Endothelial cell of umbilical vein (primary cell): Measurements from ENCODE around the gene LHFPL6. TPM values are rescaled to one million over a fixed set of nuclear protein-coding genes. Genes with fewer than 3 reads are reported as not detected.

Source experiments
- BruUV-seq: library from RNA; stranded (reverse); fragments of 400-500 nt; replicated peaks from 2 replicates; lab custom pipeline; 2021; lab: Mats Ljungman, UMichigan
- CTCF ChIA-PET: fragments of 300-600, 350-600 bp; sonication (Branson Sonifier 250); formaldehyde crosslinking; loops from one replicate; lab custom pipeline; 2021; ENCODE audit warnings: antibody characterized with exemption, inconsistent platforms; lab: Charles Lee
- POLR2A ChIA-PET: fragments of 300-600, 350-600 bp; sonication (Branson Sonifier 250); formaldehyde crosslinking; loops from one replicate; lab custom pipeline; 2021; ENCODE audit warnings: antibody characterized with exemption, inconsistent platforms; lab: Charles Lee
- DNase-seq: peaks from one replicate; pipeline ENCODE4 v3.0.0-alpha.2; 2011; ENCODE audit warnings: low read depth, low spot score
- FAIRE-seq: peaks from 2 replicates; lab custom pipeline; 2011; peaks lifted over from hg19 to GRCh38; lab: Jason Lieb, UNC
- H2AFZ ChIP-seq: 2 replicates; pipeline ENCODE4 v1.6.0; 2012; ENCODE audit warnings: low read depth, low read length, control low read depth, inconsistent platforms
- H3K27ac ChIP-seq: 2 replicates; pipeline ENCODE4 v1.5.1; 2011; ENCODE audit warnings: low read depth, mild to moderate bottlenecking, control low read depth, low read length, moderate library complexity; ENCODE audit not compliant: insufficient read depth
- H3K27me3 ChIP-seq, 2 experiments: 2 replicates each; pipeline versions ENCODE4 v1.6.0 to v1.6.1; 2011; ENCODE audit warnings: low read length in 2 of 2, mixed read lengths in 1 of 2; ENCODE audit not compliant: control insufficient read depth in 2 of 2, insufficient read depth in 2 of 2
- H3K36me3 ChIP-seq, 2 experiments: 2 replicates in 1 of 2; 3 replicates in 1 of 2; pipeline ENCODE4 v1.5.1; 2011; ENCODE audit warnings: low read length in 2 of 2, mild to moderate bottlenecking in 1 of 2, moderate library complexity in 1 of 2; ENCODE audit not compliant: control insufficient read depth in 2 of 2, insufficient read depth in 2 of 2; ENCODE audit errors: extremely low read depth in 1 of 2
- H3K4me1 ChIP-seq: 3 replicates; pipeline ENCODE4 v1.5.1; 2011; ENCODE audit warnings: mild to moderate bottlenecking, low read length; ENCODE audit not compliant: control insufficient read depth, insufficient read depth; ENCODE audit errors: extremely low read depth
- H3K4me2 ChIP-seq: 2 replicates; pipeline ENCODE4 v1.6.1; 2011; ENCODE audit warnings: low read length, control low read depth, mixed read lengths; ENCODE audit not compliant: insufficient read depth
- H3K4me3 ChIP-seq, 3 experiments: fragments of 200-600 bp in 1 of 3; sonication (generic), shearing (Covaris generic) in 1 of 3; replicated peaks in 1 of 3; 2 replicates each; pipeline ENCODE4 v1.5.1; 2011 to 2016; ENCODE audit warnings: control low read depth in 3 of 3, low read length in 3 of 3, mild to moderate bottlenecking in 2 of 3, inconsistent platforms in 1 of 3, low read depth in 1 of 3, moderate library complexity in 1 of 3; ENCODE audit not compliant: insufficient read depth in 1 of 3
- H3K79me2 ChIP-seq: 2 replicates; pipeline ENCODE4 v1.6.0; 2012; ENCODE audit warnings: low read length, inconsistent platforms; ENCODE audit not compliant: control insufficient read depth, insufficient read depth
- H3K9ac ChIP-seq: replicated peaks from 2 replicates; pipeline ENCODE3; 2011; ENCODE audit warnings: low read length, control low read depth; ENCODE audit not compliant: insufficient read depth; ENCODE audit errors: extremely low read depth
- H3K9me1 ChIP-seq: replicated peaks from 3 replicates; pipeline ENCODE4 v1.6.0; 2011; ENCODE audit warnings: mild to moderate bottlenecking, low read length; ENCODE audit not compliant: control insufficient read depth, insufficient read depth; ENCODE audit errors: extremely low read depth
- H3K9me3 ChIP-seq: replicated peaks from 2 replicates; pipeline ENCODE4 v1.5.1; 2012; ENCODE audit warnings: low read length, inconsistent platforms; ENCODE audit not compliant: control insufficient read depth, insufficient read depth
- H4K20me1 ChIP-seq: replicated peaks from 2 replicates; pipeline ENCODE3; 2011; ENCODE audit warnings: mild to moderate bottlenecking, low read length; ENCODE audit not compliant: control insufficient read depth, insufficient read depth; ENCODE audit errors: extremely low read depth
- EZH2 ChIP-seq: IDR thresholded peaks from 2 replicates; pipeline ENCODE4 v1.6.1; 2012; ENCODE audit warnings: borderline replicate concordance, low read depth, mild to moderate bottlenecking, moderate library complexity, low read length, inconsistent platforms; ENCODE audit not compliant: severe bottlenecking
- FOS ChIP-seq: IDR thresholded peaks from 2 replicates; pipeline ENCODE4 v1.6.1; 2011; ENCODE audit warnings: mild to moderate bottlenecking, low read length, moderate library complexity, borderline replicate concordance; ENCODE audit not compliant: insufficient read depth
- GATA2 ChIP-seq: IDR thresholded peaks from 2 replicates; pipeline ENCODE4 v1.7.0; 2011; ENCODE audit warnings: low read depth, mild to moderate bottlenecking, moderate library complexity, mixed read lengths, low read length; ENCODE audit not compliant: insufficient read length, insufficient read depth
- JUN ChIP-seq: IDR thresholded peaks from 2 replicates; pipeline ENCODE4 v1.6.1; 2011; ENCODE audit warnings: borderline replicate concordance, low read depth; ENCODE audit not compliant: insufficient read length, insufficient read depth
- MYC ChIP-seq: IDR thresholded peaks from one replicate; pipeline ENCODE4 v1.6.1; 2011; ENCODE audit warnings: mild to moderate bottlenecking, low read depth, low read length
- POLR2A ChIP-seq: IDR thresholded peaks from 2 replicates; pipeline ENCODE4 v1.6.1; 2012; ENCODE audit warnings: low read depth, mild to moderate bottlenecking, control low read depth, low read length
- POLR2AphosphoS5 ChIP-seq: IDR thresholded peaks from 2 replicates; pipeline ENCODE4 v1.6.1; 2012; ENCODE audit warnings: low read depth, mild to moderate bottlenecking, control low read depth, low read length, moderate library complexity; ENCODE audit not compliant: insufficient read depth
- dilution Hi-C: fragments of 300-500 bp; cut with MboI; formaldehyde crosslinking; loops from one replicate; pipeline ENCODE4 v1.15.0; 2019; ENCODE audit warnings: low sequenced_read_pairs; ENCODE audit not compliant: extremely low pct_ligation_motif_present
- intact Hi-C: fragments of 100-400 bp; cut with micrococcal nuclease; formaldehyde crosslinking; loops from one replicate; pipeline ENCODE4 v1.10.0; 2022
- polyA plus RNA-seq, 4 experiments: library from polyadenylated mRNA; depleted of rRNA in 3 of 4; stranded (reverse) in 3 of 4; unstranded in 1 of 4; fragments of >200 nt; gene quantifications; 2 replicates each; pipeline versions ENCODE4 v1.2.1 to v1.2.3, GENCODE V29; 2011 to 2012; ENCODE audit warnings: missing spikeins in 1 of 4
- total RNA-seq: library from RNA; stranded (reverse); gene quantifications from 2 replicates; pipeline ENCODE4 v1.2.3, GENCODE V29; 2021
- TF ChIP-seq, protein P1 (sequence below): IDR thresholded peaks from 2 replicates; pipeline ENCODE4 v1.6.1; 2011; ENCODE audit not compliant: insufficient read depth, insufficient read length
- TF ChIP-seq, protein P2 (sequence below), 2 donors: IDR thresholded peaks; 1 replicate in 1 of 2; 2 replicates in 1 of 2; pipeline ENCODE4 v1.5.1; 2011; ENCODE audit warnings: low read length in 2 of 2, mild to moderate bottlenecking in 2 of 2, moderate library complexity in 2 of 2, control low read depth in 1 of 2, inconsistent platforms in 1 of 2, low read depth in 1 of 2; ENCODE audit not compliant: insufficient read depth in 1 of 2; ENCODE audit errors: extremely low read depth in 1 of 2

LHFPL6 gene
- total and polyA plus RNA-seq, 2 donors (not counting 3 experiments of a cell fraction or from before 2014, with no cell fraction given): 17.5 to 19.4 TPM

DNA sequence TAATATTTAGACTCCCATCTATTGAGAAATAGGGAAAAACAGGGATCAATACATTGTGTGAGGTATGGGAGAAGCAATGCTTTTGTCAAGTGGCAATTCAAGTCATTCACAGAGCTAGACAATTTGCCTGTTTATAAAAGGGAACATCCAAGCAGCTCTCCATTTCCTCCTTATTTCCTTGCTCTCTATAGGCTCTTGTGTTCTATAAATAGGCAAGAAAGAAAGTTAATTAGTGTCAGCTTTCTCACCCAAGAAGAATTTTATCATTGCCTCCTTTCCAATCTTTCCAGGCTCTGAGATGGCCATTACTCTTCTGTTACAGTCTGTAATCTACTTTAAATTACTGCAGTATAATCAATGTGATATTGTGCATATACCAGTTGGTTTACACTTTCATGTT lies 199.9 kb downstream of the LHFPL6 start:
- POLR2A ChIA-PET: no interaction called here
- H3K27ac ChIP-seq: no peak overlapping the region
- no peak overlapping the region for H3K4me2 ChIP-seq
- H3K9me1 ChIP-seq: no peaks in the 10 kb centered on the region
- no peak overlapping the region for H3K9ac ChIP-seq
- BruUV-seq: no TSS peak
- H2AFZ ChIP-seq: no peak overlapping the region
- no peak for FAIRE-seq
- no peaks in the 10 kb centered on the region for H3K27me3 ChIP-seq
- H3K36me3 ChIP-seq: no peaks in the 10 kb centered on the region
- no peaks in the 10 kb centered on the region for H3K9me3 ChIP-seq
- TF ChIP-seq, protein P1, sequence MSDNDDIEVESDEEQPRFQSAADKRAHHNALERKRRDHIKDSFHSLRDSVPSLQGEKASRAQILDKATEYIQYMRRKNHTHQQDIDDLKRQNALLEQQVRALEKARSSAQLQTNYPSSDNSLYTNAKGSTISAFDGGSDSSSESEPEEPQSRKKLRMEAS: no peak
- TF ChIP-seq MYC: no peak
- TF ChIP-seq JUN: no peak
- TF ChIP-seq POLR2A: no peak
- TF ChIP-seq GATA2: no peak
- TF ChIP-seq, protein P2, sequence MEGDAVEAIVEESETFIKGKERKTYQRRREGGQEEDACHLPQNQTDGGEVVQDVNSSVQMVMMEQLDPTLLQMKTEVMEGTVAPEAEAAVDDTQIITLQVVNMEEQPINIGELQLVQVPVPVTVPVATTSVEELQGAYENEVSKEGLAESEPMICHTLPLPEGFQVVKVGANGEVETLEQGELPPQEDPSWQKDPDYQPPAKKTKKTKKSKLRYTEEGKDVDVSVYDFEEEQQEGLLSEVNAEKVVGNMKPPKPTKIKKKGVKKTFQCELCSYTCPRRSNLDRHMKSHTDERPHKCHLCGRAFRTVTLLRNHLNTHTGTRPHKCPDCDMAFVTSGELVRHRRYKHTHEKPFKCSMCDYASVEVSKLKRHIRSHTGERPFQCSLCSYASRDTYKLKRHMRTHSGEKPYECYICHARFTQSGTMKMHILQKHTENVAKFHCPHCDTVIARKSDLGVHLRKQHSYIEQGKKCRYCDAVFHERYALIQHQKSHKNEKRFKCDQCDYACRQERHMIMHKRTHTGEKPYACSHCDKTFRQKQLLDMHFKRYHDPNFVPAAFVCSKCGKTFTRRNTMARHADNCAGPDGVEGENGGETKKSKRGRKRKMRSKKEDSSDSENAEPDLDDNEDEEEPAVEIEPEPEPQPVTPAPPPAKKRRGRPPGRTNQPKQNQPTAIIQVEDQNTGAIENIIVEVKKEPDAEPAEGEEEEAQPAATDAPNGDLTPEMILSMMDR (IDR thresholded peaks at IDR 0.05; ENCODE audit: extremely low read depth in 1 of 2, insufficient read depth in 1 of 2, low read depth in 1 of 2, low read length in 2 of 2): no peak
- no peak for TF ChIP-seq POLR2AphosphoS5
- TF ChIP-seq EZH2: no peak
- no peak for TF ChIP-seq FOS
- dilution Hi-C loops (no loop called here), intact Hi-C loops (no loop called here)
- DNase-seq: no peak
- no peaks in the 10 kb centered on the region for H3K4me1 ChIP-seq
- CTCF ChIA-PET: interaction anchor here (1.0 to 1.8 kb wide), 3 partner anchors 13 to 213 kb away, joined by 3 to 5 read pairs (median 4); no protein-coding TSS in a partner anchor
- no peaks in the 10 kb centered on the region for H3K79me2 ChIP-seq
- no peaks in the 10 kb centered on the region for H4K20me1 ChIP-seq
- H3K4me3 ChIP-seq: no peak overlapping the region
